Memory B cell (primary cell): ENCODE data around the gene FAAH2.
"Not testable (repeated sequence)": the region's sequence is repeated elsewhere in the genome, so short reads cannot be mapped to it uniquely, and the experiment has no call there.

Experiments used
- ATAC-seq: fragments of 150-1000 bp; cut with Tn5 transposase; 2 replicates; pipeline ENCODE4 v1.10.0; 2021; ENCODE audit warnings: low read depth, mild to moderate bottlenecking, moderate library complexity
- DNase-seq, 2 donors: peaks; one replicate each; pipeline ENCODE4 v3.0.0; 2022; ENCODE audit warnings: low spot score in 2 of 2
- H3K27ac Mint-ChIP-seq: one replicate; pipeline ENCODE4 v1.8.0; 2022; ENCODE audit warnings: mild to moderate bottlenecking, moderate library complexity, mixed read lengths
- H3K27me3 Mint-ChIP-seq: one replicate; pipeline ENCODE4 v1.8.0; 2022; ENCODE audit warnings: mixed read lengths
- H3K36me3 Mint-ChIP-seq: one replicate; pipeline ENCODE4 v1.8.0; 2022; ENCODE audit warnings: mild to moderate bottlenecking, mixed read lengths
- H3K4me1 Mint-ChIP-seq: one replicate; pipeline ENCODE4 v1.8.0; 2022; ENCODE audit warnings: mixed read lengths
- H3K4me3 Mint-ChIP-seq: one replicate; pipeline ENCODE4 v1.8.0; 2022; ENCODE audit warnings: mild to moderate bottlenecking, moderate library complexity, mixed read lengths
- H3K9me3 Mint-ChIP-seq: one replicate; pipeline ENCODE4 v1.8.0; 2022; ENCODE audit warnings: mixed read lengths

Gene FAAH2, protein sequence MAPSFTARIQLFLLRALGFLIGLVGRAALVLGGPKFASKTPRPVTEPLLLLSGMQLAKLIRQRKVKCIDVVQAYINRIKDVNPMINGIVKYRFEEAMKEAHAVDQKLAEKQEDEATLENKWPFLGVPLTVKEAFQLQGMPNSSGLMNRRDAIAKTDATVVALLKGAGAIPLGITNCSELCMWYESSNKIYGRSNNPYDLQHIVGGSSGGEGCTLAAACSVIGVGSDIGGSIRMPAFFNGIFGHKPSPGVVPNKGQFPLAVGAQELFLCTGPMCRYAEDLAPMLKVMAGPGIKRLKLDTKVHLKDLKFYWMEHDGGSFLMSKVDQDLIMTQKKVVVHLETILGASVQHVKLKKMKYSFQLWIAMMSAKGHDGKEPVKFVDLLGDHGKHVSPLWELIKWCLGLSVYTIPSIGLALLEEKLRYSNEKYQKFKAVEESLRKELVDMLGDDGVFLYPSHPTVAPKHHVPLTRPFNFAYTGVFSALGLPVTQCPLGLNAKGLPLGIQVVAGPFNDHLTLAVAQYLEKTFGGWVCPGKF

DNA sequence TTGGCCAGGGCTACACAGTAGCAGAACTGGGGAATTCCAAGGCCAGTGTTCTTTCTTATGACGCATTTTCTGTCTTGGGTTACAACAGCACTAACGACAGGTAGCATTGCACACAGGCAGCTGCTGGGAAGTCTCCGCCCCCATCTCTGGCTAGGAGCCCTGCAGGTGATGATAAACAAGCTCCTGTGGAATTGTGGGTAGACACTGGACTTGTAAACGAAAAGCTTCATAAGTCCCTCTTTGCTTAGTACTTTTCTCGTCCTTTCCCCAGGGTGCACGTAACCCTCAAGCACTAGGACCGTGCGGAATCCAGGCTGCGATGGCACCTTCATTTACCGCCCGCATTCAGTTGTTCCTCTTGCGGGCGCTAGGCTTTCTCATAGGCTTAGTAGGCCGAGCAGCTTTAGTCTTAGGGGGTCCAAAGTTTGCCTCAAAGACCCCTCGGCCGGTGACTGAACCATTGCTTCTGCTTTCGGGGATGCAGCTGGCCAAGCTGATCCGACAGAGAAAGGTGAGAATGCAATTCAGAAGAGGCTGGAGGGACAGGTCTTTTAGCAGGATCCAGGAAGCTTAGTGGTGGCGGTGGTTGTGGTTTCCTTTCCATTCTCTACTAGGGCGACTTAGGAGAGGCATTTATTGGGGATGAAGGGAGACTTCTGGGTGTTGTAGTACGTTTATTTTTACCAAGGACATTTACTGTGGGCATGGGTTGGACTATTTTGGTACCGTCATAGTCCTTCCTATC, at the start of gene FAAH2:
Gene FAAH2 (plus strand): TSS at position 200 of the 745 bp plus-strand sequence. CDS start 120 bp downstream, at position 320.
- Mint-ChIP-seq H3K4me1 (peaks cover 8% of the 10 kb centered on the region), H3K36me3 (no peaks in the 10 kb centered on the region), H3K9me3 (no peaks in the 10 kb centered on the region), H3K27me3 (no peaks in the 10 kb centered on the region), H3K27ac (peak within 1 kb of the TSS; percentile 92), H3K4me3 (peak within 1 kb of the TSS; percentile 86)
- ATAC-seq, result peak; percentile 87
- peak in 1 of 2 donors; percentile 28 for DNase-seq

DNA sequence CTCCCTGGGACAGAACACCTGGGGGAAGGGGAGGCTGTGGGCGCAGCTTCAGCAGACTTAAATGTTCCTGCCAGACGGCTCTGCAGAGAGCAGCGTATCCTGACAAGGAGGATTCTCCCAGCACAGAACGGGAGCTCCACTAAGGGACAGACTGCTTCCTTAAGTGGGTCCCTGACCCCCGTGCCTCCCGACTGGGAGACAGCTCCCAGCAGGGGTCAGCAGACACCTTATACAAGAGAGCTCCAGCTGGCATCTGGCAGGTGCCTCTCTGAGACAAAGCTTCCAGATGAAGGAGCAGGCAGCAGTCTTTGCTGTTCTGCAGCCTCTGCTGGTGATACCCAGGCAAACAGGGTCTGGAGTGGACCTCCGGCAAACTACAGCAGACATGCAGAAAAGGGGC, 44.5 kb upstream of the FAAH2 start:
- DNase-seq, result no peak
- Mint-ChIP-seq H3K27ac (no peak overlapping the region), H3K27me3 (no peaks in the 10 kb centered on the region), H3K4me1 (no peaks in the 10 kb centered on the region), H3K36me3 (peaks cover 13% of the 10 kb centered on the region), H3K4me3 (no peak overlapping the region), H3K9me3 (peaks cover 9% of the 10 kb centered on the region)
- no peak for ATAC-seq

DNA sequence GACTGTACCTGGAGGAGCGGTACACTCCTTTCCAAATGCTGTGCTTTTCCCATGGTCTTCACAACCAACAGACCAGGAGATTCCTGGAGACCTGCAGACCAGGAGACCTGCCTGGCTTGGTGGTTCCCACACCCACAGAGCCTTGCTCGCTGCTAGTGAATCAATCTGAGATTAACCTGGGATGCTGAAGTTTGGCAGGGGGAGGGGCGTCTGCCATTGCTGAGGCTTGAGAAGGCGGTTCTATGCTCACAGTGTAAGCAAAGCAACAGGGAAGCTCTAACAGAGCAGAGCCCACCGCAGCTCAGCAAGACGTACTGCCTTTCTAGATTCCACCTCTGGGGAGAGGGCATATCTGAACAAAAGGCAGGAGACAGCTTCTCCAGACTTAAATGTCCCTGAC, 34.5 kb upstream of the FAAH2 start:
- no peak for DNase-seq
- peaks cover 6% of the 10 kb centered on the region for H3K9me3 Mint-ChIP-seq
- ATAC-seq, result no peak
- no peaks in the 10 kb centered on the region for H3K27me3 Mint-ChIP-seq
- H3K27ac Mint-ChIP-seq, result no peak overlapping the region
- H3K4me1 Mint-ChIP-seq, result no peaks in the 10 kb centered on the region
- H3K4me3 Mint-ChIP-seq, result no peak overlapping the region
- peaks cover 3% of the 10 kb centered on the region for H3K36me3 Mint-ChIP-seq

DNA sequence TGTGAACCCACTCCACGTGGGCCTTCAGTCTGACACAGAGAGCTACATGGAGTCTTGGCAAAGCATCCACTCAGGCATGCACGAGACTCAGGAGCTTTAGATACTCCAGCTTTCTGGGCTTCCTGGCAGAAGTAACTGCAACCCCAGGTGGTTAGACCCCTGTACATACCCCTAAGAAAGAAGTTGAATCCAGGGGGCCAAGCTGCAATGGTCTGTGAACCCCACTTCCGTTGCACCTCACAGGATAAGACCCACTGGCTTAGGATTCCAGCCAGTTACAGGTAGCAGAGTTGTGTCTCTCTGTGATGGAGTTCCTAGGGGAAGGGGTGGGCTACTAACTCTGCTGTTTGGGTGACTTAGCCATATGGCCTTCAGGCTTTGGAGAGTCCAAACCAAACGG, 21.4 kb upstream of the FAAH2 start:
- no peak for ATAC-seq
- Mint-ChIP-seq H3K4me3 (no peak overlapping the region), H3K36me3 (peaks cover 2% of the 10 kb centered on the region)

DNA sequence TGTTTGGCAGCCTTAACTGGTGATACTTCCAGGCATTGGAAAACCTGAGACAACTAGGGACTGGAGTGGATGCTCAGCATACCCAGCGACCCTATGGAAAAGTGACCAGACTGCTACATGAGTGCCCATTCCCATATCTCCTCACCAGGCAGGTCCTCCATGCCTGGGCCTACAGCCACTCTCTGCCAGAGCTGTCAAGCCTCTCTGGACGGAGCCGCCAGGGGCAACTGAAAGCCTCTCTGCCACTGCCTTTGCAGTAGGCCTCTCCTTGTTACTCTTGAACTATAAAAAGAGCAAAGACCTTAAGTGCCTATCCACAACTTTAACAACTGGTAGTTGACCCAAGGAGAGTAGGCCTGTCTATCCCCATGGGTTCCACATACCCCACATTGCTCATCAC, 20.2 kb upstream of the FAAH2 start:
- DNase-seq (no peak), ATAC-seq (no peak)
- H3K4me3 Mint-ChIP-seq, result no peak overlapping the region
- H3K4me1 Mint-ChIP-seq, result no peaks in the 10 kb centered on the region
- H3K27me3 Mint-ChIP-seq, result no peaks in the 10 kb centered on the region
- peaks cover 2% of the 10 kb centered on the region for H3K36me3 Mint-ChIP-seq
- H3K27ac Mint-ChIP-seq, result no peak overlapping the region
- H3K9me3 Mint-ChIP-seq, result peaks cover 8% of the 10 kb centered on the region

More for the DNA sequence above, 21.4 kb upstream of the FAAH2 start:
- no peak for DNase-seq
- Mint-ChIP-seq H3K9me3 (peaks cover 8% of the 10 kb centered on the region), H3K27me3 (no peaks in the 10 kb centered on the region), H3K4me1 (no peaks in the 10 kb centered on the region), H3K27ac (no peak overlapping the region)

DNA sequence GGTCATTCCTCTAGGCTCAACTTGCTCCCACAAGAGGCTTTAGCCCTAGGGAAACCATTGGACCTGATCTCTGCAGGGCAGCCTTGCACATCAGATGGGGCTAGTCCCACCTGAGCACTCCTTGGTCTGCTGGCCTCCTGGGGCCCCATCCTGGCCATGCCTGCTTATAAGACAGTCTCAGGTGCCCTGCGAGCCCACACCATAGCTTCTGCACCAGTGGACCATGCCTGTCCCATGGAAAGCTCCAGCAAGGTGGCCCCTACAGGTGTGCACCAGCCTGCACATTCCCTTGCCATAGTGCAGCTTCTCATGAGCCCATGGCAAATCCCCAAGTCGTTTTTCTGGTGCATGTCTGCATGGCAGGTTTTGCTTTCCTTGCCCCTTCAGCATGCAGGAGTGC, 19.6 kb upstream of the FAAH2 start:
- peaks cover 2% of the 10 kb centered on the region for H3K36me3 Mint-ChIP-seq
- H3K4me3 Mint-ChIP-seq, result no peak overlapping the region
- ATAC-seq (no peak), DNase-seq (no peak)
- H3K4me1 Mint-ChIP-seq, result no peaks in the 10 kb centered on the region
- H3K27me3 Mint-ChIP-seq, result no peaks in the 10 kb centered on the region
- H3K27ac Mint-ChIP-seq, result no peak overlapping the region
- H3K9me3 Mint-ChIP-seq, result peaks cover 8% of the 10 kb centered on the region

DNA sequence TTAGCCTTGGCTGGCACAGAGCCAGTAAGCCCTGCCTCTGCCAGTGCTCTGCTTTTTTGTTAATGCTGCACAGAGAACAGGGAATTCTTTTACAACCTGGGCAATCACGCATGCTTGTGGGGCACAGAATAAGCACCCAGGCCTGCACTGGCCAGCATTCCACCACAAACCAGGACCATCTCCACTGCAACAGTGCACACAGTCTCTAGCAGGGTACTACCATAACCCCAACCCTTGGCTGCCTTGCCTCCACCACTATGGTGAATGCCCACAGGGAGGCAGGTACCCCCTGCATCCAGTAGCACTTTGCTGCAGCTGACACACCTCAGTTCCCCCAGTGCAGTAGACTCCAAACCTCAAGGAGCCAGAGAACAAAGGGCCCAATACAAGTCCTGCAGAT, 19.2 kb upstream of the FAAH2 start:
- Mint-ChIP-seq H3K4me3 (no peak overlapping the region), H3K9me3 (peaks cover 8% of the 10 kb centered on the region), H3K27me3 (no peaks in the 10 kb centered on the region), H3K4me1 (no peaks in the 10 kb centered on the region), H3K36me3 (peaks cover 2% of the 10 kb centered on the region), H3K27ac (no peak overlapping the region)
- ATAC-seq (no peak), DNase-seq (no peak)

DNA sequence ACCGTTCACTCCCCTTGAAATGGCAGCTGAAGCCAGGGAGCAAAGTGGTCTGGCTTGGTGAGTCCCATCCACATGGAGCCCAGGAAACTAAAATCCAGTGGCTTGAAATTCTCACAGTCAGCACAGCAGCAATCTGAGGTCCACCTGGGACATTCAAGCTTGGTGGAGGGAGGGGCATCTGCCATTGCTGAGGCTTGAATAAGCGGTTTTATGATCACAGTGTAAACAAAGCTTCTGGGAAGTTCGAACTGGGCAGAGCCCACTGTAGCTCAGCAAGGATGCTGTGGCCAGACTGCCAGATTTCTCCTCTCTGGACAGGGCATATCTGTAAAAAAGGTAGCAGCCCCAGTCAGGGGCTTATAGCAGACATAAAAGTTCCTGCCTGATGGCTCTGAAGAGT, 15.5 kb upstream of the FAAH2 start:
- Mint-ChIP-seq H3K4me3 (no peak overlapping the region), H3K27ac (no peak overlapping the region), H3K27me3 (no peaks in the 10 kb centered on the region), H3K4me1 (no peaks in the 10 kb centered on the region), H3K36me3 (peaks cover 2% of the 10 kb centered on the region), H3K9me3 (peaks cover 8% of the 10 kb centered on the region)
- no peak for DNase-seq
- no peak for ATAC-seq

DNA sequence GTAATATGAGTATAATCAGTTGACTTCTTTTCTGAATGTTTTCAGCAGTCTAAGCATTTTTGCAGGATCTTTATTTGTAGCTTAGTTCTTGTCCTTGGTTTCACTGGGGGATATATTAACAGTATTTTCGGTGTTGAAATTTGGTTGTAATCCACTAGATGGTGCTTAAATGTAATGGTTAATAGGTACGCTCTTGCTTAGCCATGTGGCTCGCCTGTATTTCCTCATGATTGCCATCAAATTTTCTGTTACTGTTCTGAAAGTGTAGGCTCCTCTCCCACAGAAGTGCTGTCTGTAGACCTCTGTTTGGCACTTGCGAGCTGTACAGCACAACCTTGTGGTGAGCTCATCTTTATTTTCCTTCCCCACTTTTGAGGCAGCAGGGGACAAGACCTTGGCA, 3.9 kb upstream of the FAAH2 start:
- no peaks in the 10 kb centered on the region for H3K9me3 Mint-ChIP-seq
- H3K27me3 Mint-ChIP-seq, result no peaks in the 10 kb centered on the region
- H3K4me3 Mint-ChIP-seq, result no peak overlapping the region
- no peak for ATAC-seq
- no peaks in the 10 kb centered on the region for H3K36me3 Mint-ChIP-seq
- no peak overlapping the region for H3K27ac Mint-ChIP-seq
- no peak for DNase-seq
- peaks cover 8% of the 10 kb centered on the region for H3K4me1 Mint-ChIP-seq

DNA sequence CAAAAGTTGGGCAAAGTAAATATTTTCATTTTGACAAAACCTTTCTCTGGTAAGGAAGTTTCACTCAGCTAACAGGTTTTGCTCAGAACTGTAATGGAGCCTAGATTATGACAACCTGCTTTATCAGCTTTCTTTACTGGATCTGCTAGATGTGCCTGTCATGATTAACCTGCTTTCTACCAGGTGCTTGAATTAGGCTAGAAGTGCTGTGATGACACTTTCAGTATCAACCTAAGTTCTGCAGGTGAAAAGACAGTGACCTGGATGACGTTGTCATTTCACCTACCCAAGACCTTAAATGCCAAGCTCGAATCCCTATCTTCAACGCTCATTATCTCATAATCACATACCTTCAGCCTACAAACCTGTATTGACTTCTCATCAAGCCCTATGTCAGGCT, 1.5 kb upstream of the FAAH2 start:
- peak overlapping the region; percentile 92 for H3K27ac Mint-ChIP-seq
- H3K4me1 Mint-ChIP-seq, result peaks cover 8% of the 10 kb centered on the region
- no peaks in the 10 kb centered on the region for H3K9me3 Mint-ChIP-seq
- no peaks in the 10 kb centered on the region for H3K27me3 Mint-ChIP-seq
- ATAC-seq (no peak), DNase-seq (no peak)
- H3K4me3 Mint-ChIP-seq, result no peak overlapping the region
- no peaks in the 10 kb centered on the region for H3K36me3 Mint-ChIP-seq

DNA sequence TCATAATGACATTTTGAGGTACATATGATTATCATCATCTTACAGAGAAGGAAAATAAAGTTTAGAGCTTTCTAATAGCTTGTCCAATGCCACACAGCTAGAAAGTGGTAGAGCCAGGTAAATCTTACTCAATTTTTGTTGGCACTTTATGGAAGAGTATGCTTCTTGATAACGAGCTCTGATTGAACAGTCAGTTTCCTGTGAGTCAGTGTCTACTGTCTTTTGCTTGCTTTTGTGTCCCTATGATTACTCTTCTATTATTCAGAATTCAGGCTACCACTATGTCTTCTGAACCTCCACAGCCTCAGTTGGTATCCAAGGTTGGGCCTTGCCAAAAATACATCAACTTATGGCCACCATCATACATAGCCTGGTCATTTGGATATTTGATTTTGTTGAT, 2.6 kb downstream of the FAAH2 start:
- H3K4me1 Mint-ChIP-seq, result peaks cover 8% of the 10 kb centered on the region
- no peak overlapping the region for H3K27ac Mint-ChIP-seq
- no peak overlapping the region for H3K4me3 Mint-ChIP-seq
- ATAC-seq, result no peak
- peaks cover 5% of the 10 kb centered on the region for H3K36me3 Mint-ChIP-seq
- no peak for DNase-seq
- H3K9me3 Mint-ChIP-seq, result no peaks in the 10 kb centered on the region
- no peaks in the 10 kb centered on the region for H3K27me3 Mint-ChIP-seq

DNA sequence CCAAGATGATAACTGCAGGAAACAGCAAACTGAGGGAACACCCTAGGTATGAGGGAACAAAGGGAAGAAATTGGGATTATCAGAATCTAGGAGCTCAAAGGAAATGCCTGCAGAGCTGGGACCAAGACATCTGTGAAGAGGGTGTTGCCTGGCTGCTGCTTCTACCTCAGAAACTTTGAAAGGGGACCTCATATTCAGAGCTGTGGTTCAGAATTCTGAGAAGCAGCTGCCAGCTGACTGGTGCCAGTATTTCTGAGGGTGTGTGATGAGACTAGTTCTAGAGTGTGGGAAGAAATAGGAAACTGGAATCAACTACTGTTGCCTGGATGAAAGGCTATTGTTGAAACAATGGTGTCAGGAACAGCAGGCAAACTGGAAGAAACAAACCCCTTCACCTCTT, 8.5 kb downstream of the FAAH2 start:
- ATAC-seq (no peak), DNase-seq (no peak)
- H3K9me3 Mint-ChIP-seq, result no peaks in the 10 kb centered on the region
- peaks cover 20% of the 10 kb centered on the region for H3K36me3 Mint-ChIP-seq
- no peak overlapping the region for H3K4me3 Mint-ChIP-seq
- no peak overlapping the region for H3K27ac Mint-ChIP-seq
- no peaks in the 10 kb centered on the region for H3K4me1 Mint-ChIP-seq
- no peaks in the 10 kb centered on the region for H3K27me3 Mint-ChIP-seq

DNA sequence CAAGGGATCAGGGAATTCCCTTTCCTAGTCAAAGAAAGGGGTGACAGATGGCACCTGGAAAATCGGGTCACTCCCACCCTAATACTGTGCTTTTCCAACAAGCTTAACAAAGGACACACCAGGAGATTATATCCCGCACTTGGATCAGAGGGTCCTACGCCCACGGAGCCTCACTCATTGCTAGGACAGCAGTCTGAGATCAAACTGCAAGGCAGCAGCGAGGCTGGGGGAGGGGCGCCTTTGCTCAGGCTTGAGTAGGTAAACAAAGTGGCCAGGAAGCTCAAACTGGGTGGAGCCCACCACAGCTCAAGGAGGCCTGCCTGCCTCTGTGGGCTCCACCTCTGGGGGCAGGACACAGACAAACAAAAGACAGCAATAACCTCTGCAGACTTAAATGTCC, 9.2 kb downstream of the FAAH2 start:
- DNase-seq, H3K9me3 Mint-ChIP-seq, ATAC-seq, H3K4me1 Mint-ChIP-seq, H3K4me3 Mint-ChIP-seq, H3K27me3 Mint-ChIP-seq, H3K27ac Mint-ChIP-seq: not testable (repeated sequence)
- peaks cover 20% of the 10 kb centered on the region for H3K36me3 Mint-ChIP-seq

DNA sequence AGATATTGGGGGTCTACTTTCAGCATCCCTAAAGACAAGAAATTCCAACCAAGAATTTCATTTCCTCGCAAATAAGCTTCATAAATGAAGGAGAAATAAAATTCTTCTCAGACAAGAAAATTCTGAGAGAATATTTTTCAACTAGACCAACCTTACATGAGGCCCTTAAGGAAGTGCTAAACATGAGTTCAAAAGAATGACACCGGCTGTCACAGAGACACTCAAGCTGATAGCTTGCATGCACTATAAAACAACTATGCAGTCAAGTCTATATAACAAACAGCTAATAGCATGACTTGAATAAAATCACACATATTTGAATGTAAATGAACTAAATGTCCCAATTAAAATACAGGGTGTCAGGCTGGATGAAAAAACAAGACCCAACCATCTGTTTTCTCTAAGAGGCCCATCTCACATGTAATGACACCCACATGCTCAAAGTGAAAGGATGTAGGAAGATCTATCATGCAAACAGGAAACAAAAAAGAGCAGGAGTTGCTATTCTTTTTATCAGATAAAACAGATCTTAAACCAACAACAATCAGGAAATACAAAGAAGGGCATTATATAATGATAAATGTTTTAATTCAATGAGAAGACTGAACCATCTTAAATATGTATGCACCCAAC, 27.2 kb downstream of the FAAH2 start:
- no peak overlapping the region for H3K27ac Mint-ChIP-seq
- peaks cover 9% of the 10 kb centered on the region for H3K36me3 Mint-ChIP-seq
- no peak for DNase-seq
- ATAC-seq, result no peak
- no peak overlapping the region for H3K4me3 Mint-ChIP-seq
- no peaks in the 10 kb centered on the region for H3K27me3 Mint-ChIP-seq
- no peaks in the 10 kb centered on the region for H3K4me1 Mint-ChIP-seq
- H3K9me3 Mint-ChIP-seq, result peaks cover 13% of the 10 kb centered on the region
